ENCODE data around the gene LDLRAD2. TPM values are rescaled to one million over a fixed set of nuclear protein-coding genes. Genes with fewer than 3 reads are reported as not detected.

LDLRAD2 gene
- total and polyA plus RNA-seq, 2 of the 4 experiments (the other 2 are of a cell fraction): 0.05 TPM; not detected in 1

DNA sequence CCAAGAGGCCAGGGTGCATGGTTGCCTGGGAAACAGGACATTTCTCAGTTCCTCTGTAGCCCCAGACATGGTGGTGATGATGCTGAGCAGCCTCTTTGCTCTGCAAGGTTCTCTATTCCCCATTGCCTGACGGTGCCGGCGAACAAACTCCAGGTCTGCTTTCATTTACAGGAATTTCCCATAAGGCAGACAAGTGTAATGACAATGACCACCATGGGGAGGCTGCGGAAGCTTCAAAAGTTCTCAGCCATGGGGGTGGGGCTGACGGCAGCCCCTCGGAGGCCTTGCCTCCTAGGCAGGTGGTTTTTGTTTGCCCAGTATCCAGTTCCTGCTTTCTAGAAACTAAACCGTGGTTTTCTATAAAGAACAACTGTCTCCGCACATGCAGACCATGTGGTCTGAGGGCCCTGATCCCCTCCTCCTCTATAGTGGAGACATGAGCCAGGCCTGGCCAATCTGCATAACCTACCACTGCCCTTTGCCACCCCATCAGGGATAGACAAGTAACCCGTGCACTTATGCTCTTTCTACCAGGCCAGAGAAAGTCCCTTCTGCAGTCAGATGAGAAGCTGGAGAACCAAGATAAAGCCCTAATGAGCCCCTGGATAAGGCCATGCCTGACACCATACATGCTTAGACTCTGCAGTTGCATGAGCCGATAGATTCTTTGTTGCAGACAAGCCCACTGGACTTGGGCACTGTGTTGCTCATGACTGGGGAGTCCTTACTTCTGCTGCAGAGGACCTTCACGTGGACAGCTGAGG is 54.1 kb downstream of the LDLRAD2 start:
- H3K9ac ChIP-seq (ENCODE audit: low read depth, low read length): no peak overlapping the region
- peaks cover 21% of the 10 kb centered on the region for H3K9me1 ChIP-seq (ENCODE audit: insufficient read depth, low read length)
- peaks cover 17% of the 10 kb centered on the region for H3K4me1 ChIP-seq (ENCODE audit: control insufficient read depth, insufficient read depth, low read length)
- H2BK15ac ChIP-seq (ENCODE audit: low read depth, low read length): no peak overlapping the region
- 77% methylated on average over 8 of the region's 11 CpGs; no CpG with 5 or more reads in 1 of the 2 experiments for WGBS, 2 experiments (ENCODE audit: extremely low coverage in 2 of 2, insufficient read length in 1 of 2)
- H3K4ac ChIP-seq (ENCODE audit: low read depth, low read length): no peak overlapping the region
- ChIA-PET POLR2A (ENCODE audit: unreplicated experiment) (interaction anchor here (0.6 kb wide), 1 partner anchor 557 kb away, joined by 8 read pairs; no protein-coding TSS in a partner anchor), CTCF (interaction anchor here (0.5 kb wide), 1 partner anchor 63 kb away, joined by 5 read pairs; no protein-coding TSS in a partner anchor)
- H2AK9ac ChIP-seq (replicated peaks; ENCODE audit: low read depth, low read length, poor library complexity): peak overlapping the region; percentile 45
- no peak overlapping the region for H4K8ac ChIP-seq (ENCODE audit: low read depth in 2 of 2, low read length in 2 of 2)
- dilution Hi-C loops (cut with HindIII; ENCODE audit: low sequenced_read_pairs, unreplicated experiment) (no loop called here), intact Hi-C loops (cut with micrococcal nuclease) (loop anchor here (5.0 kb wide), 1 partner anchor 71 kb away; the partner anchor contains the start of gene HSPG2), in situ Hi-C loops (cut with MboI; ENCODE audit: low sequenced_read_pairs) (no loop called here)
- H3K56ac ChIP-seq (ENCODE audit: extremely low read depth, insufficient read depth, low read length): no peak overlapping the region
- no peaks in the 10 kb centered on the region for H3K27me3 ChIP-seq (ENCODE audit: control insufficient read depth, insufficient read depth, low read length)
- no peak overlapping the region for H2BK20ac ChIP-seq (ENCODE audit: low read depth, low read length)
- no peak for ATAC-seq (ENCODE audit: low read depth)
- H2BK5ac ChIP-seq (ENCODE audit: low read depth, low read length, poor library complexity, severe bottlenecking): no peak overlapping the region
- H3K23ac ChIP-seq (ENCODE audit: low read depth, low read length): no peak overlapping the region
- peak overlapping the region; percentile 3 for H2AFZ ChIP-seq (replicated peaks; ENCODE audit: low read length, poor library complexity)
- no peak overlapping the region for H2AK5ac ChIP-seq (ENCODE audit: low read depth, low read length)
- BruUV-seq (replicated peaks): no TSS peak
- no peak overlapping the region for H2BK120ac ChIP-seq (ENCODE audit: low read depth, low read length)
- no peak for DNase-seq
- H3K27ac ChIP-seq (ENCODE audit: insufficient read depth, low read length): no peak overlapping the region
- no peak overlapping the region for H4K91ac ChIP-seq (ENCODE audit: insufficient read depth, low read depth, low read length)
- H4K20me1 ChIP-seq (ENCODE audit: insufficient read depth, low read length): peaks cover 25% of the 10 kb centered on the region
- H3K79me1 ChIP-seq (ENCODE audit: low read depth in 1 of 2, low read length in 2 of 2): peaks cover 8 to 36% of the 10 kb centered on the region in 2 experiments
- TF ChIP-seq CHD1 (IDR thresholded peaks at IDR 0.05; ENCODE audit: low read depth, low read length): no peak
- no peak for TF ChIP-seq POLR2A (IDR thresholded peaks at IDR 0.05; ENCODE audit: low read depth, low read length)
- TF ChIP-seq SMC3 (IDR thresholded peaks at IDR 0.05; ENCODE audit: low read depth, low read length): 0 out of 2 replicates have a peak, but pooled peaks have one; percentile 8
- TF ChIP-seq, protein P1, sequence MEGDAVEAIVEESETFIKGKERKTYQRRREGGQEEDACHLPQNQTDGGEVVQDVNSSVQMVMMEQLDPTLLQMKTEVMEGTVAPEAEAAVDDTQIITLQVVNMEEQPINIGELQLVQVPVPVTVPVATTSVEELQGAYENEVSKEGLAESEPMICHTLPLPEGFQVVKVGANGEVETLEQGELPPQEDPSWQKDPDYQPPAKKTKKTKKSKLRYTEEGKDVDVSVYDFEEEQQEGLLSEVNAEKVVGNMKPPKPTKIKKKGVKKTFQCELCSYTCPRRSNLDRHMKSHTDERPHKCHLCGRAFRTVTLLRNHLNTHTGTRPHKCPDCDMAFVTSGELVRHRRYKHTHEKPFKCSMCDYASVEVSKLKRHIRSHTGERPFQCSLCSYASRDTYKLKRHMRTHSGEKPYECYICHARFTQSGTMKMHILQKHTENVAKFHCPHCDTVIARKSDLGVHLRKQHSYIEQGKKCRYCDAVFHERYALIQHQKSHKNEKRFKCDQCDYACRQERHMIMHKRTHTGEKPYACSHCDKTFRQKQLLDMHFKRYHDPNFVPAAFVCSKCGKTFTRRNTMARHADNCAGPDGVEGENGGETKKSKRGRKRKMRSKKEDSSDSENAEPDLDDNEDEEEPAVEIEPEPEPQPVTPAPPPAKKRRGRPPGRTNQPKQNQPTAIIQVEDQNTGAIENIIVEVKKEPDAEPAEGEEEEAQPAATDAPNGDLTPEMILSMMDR (conservative IDR thresholded peaks at IDR 0.05; ENCODE audit: low read depth, low read length): no peak
- no peak for TF ChIP-seq RCOR1 (IDR thresholded peaks at IDR 0.05; ENCODE audit: insufficient replicate concordance, low read length)
- TF ChIP-seq FOS (IDR thresholded peaks at IDR 0.05; ENCODE audit: low read depth, low read length): no peak
- TF ChIP-seq RAD21 (IDR thresholded peaks at IDR 0.05; ENCODE audit: low read length): no peak
- no peak overlapping the region for H3K18ac ChIP-seq (ENCODE audit: low read depth, low read length)
- no peak overlapping the region for H3K14ac ChIP-seq (replicated peaks; ENCODE audit: low read depth, low read length)
- H3K9me3 ChIP-seq (ENCODE audit: control insufficient read depth, insufficient read depth, low read length): no peaks in the 10 kb centered on the region
- H3K4me3 ChIP-seq (ENCODE audit: insufficient read depth, low read depth, low read length): no peak overlapping the region
- H4K5ac ChIP-seq (ENCODE audit: low read depth, low read length): no peak overlapping the region
- no peak overlapping the region for H3K4me2 ChIP-seq (ENCODE audit: low read depth, low read length)
- peaks cover 50% of the 10 kb centered on the region for H3K36me3 ChIP-seq (ENCODE audit: control insufficient read depth, insufficient read depth, low read length)

Measured in IMR-90 (cell line).